ENCODE results near the gene MGAT4C.

GRCh38 chr12:86293682-86294240 lies 37.6 kb upstream of the MGAT4C start:
- TF ChIP-seq CTCF (IDR thresholded peaks at IDR 0.05; ENCODE audit: insufficient read depth, low read depth, low read length) (no peak), EZH2 (IDR thresholded peaks at IDR 0.05; ENCODE audit: insufficient read depth, low read length) (no peak)

Data from astrocyte (in vitro differentiated cells and primary cell).